HFF-Myc (cell line): Measurements from ENCODE around the gene ZNF688.

Experiments used
- DNase-seq: peaks from one replicate; pipeline ENCODE4 v3.0.0-alpha.2; 2011; ENCODE audit warnings: low read depth; ENCODE audit errors: extremely low read depth
- H3K4me3 ChIP-seq: replicated peaks from 2 replicates; pipeline ENCODE4 v1.5.1; 2011; ENCODE audit warnings: low read depth, mild to moderate bottlenecking, control low read depth, low read length
- CTCF ChIP-seq: IDR thresholded peaks from 2 replicates; pipeline ENCODE4 v1.5.1; 2012; ENCODE audit warnings: mild to moderate bottlenecking, low read depth, low read length, control low read depth; ENCODE audit errors: missing control alignments

Gene ZNF688

GRCh38 chr16:30569281-30569680, 2.2 kb downstream of the ZNF688 start:
- no peak overlapping the region for H3K4me3 ChIP-seq
- no peak for DNase-seq
- no peak for TF ChIP-seq CTCF

DNA sequence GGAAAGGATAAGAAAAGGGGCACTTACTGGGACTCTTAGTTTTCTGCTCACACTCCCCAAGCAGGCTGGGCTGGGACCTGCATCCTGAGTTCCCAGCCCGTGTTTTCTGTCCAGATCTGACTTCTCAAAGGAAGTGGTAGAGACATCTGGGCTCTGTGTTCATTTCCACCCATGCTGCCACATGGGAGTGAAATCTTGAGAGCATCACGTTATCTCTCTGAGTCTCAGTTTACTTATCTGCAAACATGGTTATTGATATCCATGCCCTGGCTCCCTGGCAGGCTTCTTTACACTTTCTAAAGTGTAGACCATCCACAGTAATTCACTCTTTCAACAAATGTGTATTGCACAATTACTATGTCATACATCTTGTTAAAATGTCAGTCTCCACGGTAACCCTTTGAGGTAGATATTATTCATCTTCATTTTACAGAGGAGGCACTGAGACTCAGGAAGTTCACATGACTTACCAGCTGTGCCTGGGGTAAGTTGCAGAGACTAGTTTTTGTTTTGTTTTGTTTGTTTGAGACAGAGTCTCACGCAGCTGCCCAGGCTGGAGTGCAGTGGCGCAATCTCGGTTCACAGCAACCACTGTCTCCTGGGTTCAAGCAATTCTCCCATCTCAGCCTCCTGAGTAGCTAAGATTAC, 3.4 kb downstream of the ZNF688 start:
- DNase-seq = no peak
- H3K4me3 ChIP-seq = no peak overlapping the region
- no peak for TF ChIP-seq CTCF

- DNase-seq = no peak
- H3K4me3 ChIP-seq = no peak overlapping the region
- no peak for TF ChIP-seq CTCF
These were observed 4.1 kb downstream of the ZNF688 start for GRCh38 chr16:30567160-30567990.

- no peak for TF ChIP-seq CTCF
- no peak for DNase-seq
These were observed 5.0 kb downstream of the ZNF688 start for GRCh38 chr16:30566531-30566930.

DNA sequence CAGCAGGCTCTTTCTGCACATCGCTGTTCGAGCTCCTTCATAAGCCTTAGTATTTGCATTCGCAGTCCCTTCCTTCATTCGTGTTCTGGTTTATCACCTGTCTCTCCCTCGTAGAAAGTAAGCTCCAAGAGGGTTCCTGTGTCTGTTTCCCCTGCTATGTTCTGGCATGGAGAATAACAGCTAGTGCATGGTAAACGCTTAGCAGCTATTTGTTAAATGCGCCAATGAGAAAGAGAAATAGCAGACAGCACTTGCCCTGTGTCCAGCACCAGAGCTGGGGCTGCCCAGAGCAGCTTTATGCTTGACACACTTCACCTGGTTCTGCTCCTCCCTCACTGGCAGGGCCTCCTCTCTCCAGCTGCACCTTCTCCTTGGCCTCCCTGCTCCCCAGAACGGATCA, 5.5 kb downstream of the ZNF688 start:
- DNase-seq = no peak
- TF ChIP-seq CTCF = no peak
- H3K4me3 ChIP-seq = no peak overlapping the region

More at GRCh38 chr16:30566531-30566930, 5.0 kb downstream of the ZNF688 start:
- H3K4me3 ChIP-seq = no peak overlapping the region

- DNase-seq = no peak
- no peak for TF ChIP-seq CTCF
- H3K4me3 ChIP-seq = no peak overlapping the region
These were observed 6.0 kb downstream of the ZNF688 start for GRCh38 chr16:30565526-30565925.
